GM19043 (cell line): ENCODE measurements around the gene ZGPAT.

Experiments
- ATAC-seq: cut with Tn5 transposase; IDR thresholded peaks from one replicate; pipeline ENCODE4 v1.9.1; 2021; ENCODE audit warnings: low read depth; ENCODE audit not compliant: unreplicated experiment

The ZGPAT gene

GRCh38 chr20:63777614-63778013 lies 69.8 kb downstream of the ZGPAT start:
- no peak for ATAC-seq

GRCh38 chr20:63778034-63778752 lies 70.4 kb downstream of the ZGPAT start:
- no peak for ATAC-seq

GRCh38 chr20:63778857-63779256 lies 71.0 kb downstream of the ZGPAT start:
- ATAC-seq = no peak

GRCh38 chr20:63781181-63781580 lies 73.3 kb downstream of the ZGPAT start:
- no peak for ATAC-seq

- no peak for ATAC-seq
Measured at GRCh38 chr20:63782051-63782471, 74.2 kb downstream of the ZGPAT start.

GRCh38 chr20:63782521-63782971 lies 74.7 kb downstream of the ZGPAT start:
- ATAC-seq = no peak

- no peak for ATAC-seq
Measured at GRCh38 chr20:63783970-63784369, 76.1 kb downstream of the ZGPAT start.

- ATAC-seq = no peak
Measured at GRCh38 chr20:63785691-63786131, 77.9 kb downstream of the ZGPAT start.
